ENCODE data around the gene USP38.
"Not testable (repeated sequence)": the region's sequence is repeated elsewhere in the genome, so short reads cannot be mapped to it uniquely, and the experiment has no call there.

Gene USP38

GRCh38 chr4:143224255-143224654 lies 39.5 kb downstream of the USP38 start:
- DNase-seq = no peak

GRCh38 chr4:143225167-143225566 lies 40.5 kb downstream of the USP38 start:
- DNase-seq = no peak

- no peak for DNase-seq
Measured at GRCh38 chr4:143230683-143231082, 46.0 kb downstream of the USP38 start.

- no peak for DNase-seq
Measured at GRCh38 chr4:143232277-143232676, 47.6 kb downstream of the USP38 start.

- no peak for DNase-seq
Measured at GRCh38 chr4:143234153-143234552, 49.4 kb downstream of the USP38 start.

GRCh38 chr4:143237195-143237594 lies 52.5 kb downstream of the USP38 start:
- not testable (repeated sequence) for DNase-seq

- DNase-seq = no peak
Measured at GRCh38 chr4:143240939-143241679, 56.4 kb downstream of the USP38 start.

- DNase-seq = no peak
Measured at GRCh38 chr4:143241892-143242291, 57.2 kb downstream of the USP38 start.

- no peak for DNase-seq
Measured at GRCh38 chr4:143243041-143243440, 58.3 kb downstream of the USP38 start.

- DNase-seq = no peak
Measured at GRCh38 chr4:143246977-143247376, 62.3 kb downstream of the USP38 start.

- no peak for DNase-seq
Measured at GRCh38 chr4:143247866-143248265, 63.1 kb downstream of the USP38 start.

- no peak for DNase-seq
Measured at GRCh38 chr4:143248827-143249226, 64.1 kb downstream of the USP38 start.

GRCh38 chr4:143250617-143251016 lies 65.9 kb downstream of the USP38 start:
- no peak for DNase-seq

GRCh38 chr4:143251348-143251747 lies 66.6 kb downstream of the USP38 start:
- DNase-seq = no peak

- DNase-seq = no peak
Measured at GRCh38 chr4:143251779-143252178, 67.1 kb downstream of the USP38 start.

- DNase-seq = no peak
Measured at GRCh38 chr4:143252478-143252877, 67.8 kb downstream of the USP38 start.

- no peak for DNase-seq
Measured at GRCh38 chr4:143253166-143253565, 68.4 kb downstream of the USP38 start.

GRCh38 chr4:143254491-143255226 lies 69.9 kb downstream of the USP38 start:
- no peak for DNase-seq

GRCh38 chr4:143256456-143256855 lies 71.7 kb downstream of the USP38 start:
- DNase-seq = no peak

GRCh38 chr4:143257356-143257755 lies 72.6 kb downstream of the USP38 start:
- DNase-seq = no peak

- DNase-seq = no peak
Measured at GRCh38 chr4:143260750-143261149, 76.0 kb downstream of the USP38 start.

GRCh38 chr4:143262838-143263237 lies 78.1 kb downstream of the USP38 start:
- no peak for DNase-seq

- DNase-seq = not testable (repeated sequence)
Measured at GRCh38 chr4:143267690-143268089, 83.0 kb downstream of the USP38 start.

GRCh38 chr4:143270256-143270838 lies 85.6 kb downstream of the USP38 start:
- no peak for DNase-seq
